Activated T-cell treated with anti-CD3 and anti-CD28 coated beads for 4 hours (primary cell): Measurements from ENCODE around the gene PTPRN2.

Source experiments
- DNase-seq: peaks from one replicate; pipeline ENCODE4 v3.0.0-alpha.2; 2020

The PTPRN2 gene

DNA sequence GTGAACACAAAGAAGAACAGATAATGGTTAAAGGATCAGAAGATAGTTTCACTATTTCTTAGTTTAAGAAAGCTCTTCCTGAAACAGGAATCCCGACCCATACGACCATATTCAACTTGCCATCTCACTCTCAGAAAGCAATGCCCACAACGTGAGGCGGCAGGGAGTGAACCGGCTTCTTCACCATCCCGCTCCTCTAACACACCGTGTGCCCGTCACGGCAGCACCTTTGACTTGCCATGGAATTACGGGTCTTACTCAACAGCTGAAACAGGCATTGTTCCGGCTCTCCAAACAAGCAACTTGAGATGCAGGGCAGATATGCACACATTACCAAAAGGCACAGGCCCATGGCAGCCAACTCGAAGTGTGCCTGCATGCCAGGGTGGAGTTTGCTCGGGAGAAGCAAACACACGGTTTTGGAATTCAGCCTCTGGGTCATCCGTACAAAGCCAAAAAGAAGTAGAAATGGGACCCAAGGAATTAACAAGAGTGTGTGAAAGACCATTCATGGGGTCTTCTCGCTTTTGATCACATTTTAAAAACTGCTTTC lies 957.2 kb downstream of the PTPRN2 start:
- DNase-seq = no peak

DNA sequence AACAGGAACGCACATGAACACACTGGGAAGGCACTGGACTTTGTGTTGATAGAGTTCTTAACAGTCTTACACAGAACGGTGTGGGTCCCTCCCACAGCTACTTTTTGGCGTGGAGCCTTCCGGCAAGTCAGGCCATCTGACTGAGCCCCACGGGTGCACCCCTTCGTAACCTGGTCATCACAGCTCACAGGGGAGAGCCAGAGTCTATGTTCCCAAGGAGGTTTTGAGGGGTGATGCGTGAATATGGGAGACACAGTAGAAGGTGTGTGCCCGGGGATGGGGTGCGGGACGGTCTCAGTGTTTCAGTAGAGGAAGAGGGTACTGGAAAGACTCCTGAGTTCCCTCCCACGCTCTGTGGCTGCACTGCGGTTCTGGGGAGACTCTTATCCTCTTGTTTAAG lies 959.2 kb downstream of the PTPRN2 start:
- DNase-seq = no peak

GRCh38 chr7:157627646-157628045 lies 960.0 kb downstream of the PTPRN2 start:
- no peak for DNase-seq

- no peak for DNase-seq
Measured at GRCh38 chr7:157627033-157627432, 960.6 kb downstream of the PTPRN2 start.

DNA sequence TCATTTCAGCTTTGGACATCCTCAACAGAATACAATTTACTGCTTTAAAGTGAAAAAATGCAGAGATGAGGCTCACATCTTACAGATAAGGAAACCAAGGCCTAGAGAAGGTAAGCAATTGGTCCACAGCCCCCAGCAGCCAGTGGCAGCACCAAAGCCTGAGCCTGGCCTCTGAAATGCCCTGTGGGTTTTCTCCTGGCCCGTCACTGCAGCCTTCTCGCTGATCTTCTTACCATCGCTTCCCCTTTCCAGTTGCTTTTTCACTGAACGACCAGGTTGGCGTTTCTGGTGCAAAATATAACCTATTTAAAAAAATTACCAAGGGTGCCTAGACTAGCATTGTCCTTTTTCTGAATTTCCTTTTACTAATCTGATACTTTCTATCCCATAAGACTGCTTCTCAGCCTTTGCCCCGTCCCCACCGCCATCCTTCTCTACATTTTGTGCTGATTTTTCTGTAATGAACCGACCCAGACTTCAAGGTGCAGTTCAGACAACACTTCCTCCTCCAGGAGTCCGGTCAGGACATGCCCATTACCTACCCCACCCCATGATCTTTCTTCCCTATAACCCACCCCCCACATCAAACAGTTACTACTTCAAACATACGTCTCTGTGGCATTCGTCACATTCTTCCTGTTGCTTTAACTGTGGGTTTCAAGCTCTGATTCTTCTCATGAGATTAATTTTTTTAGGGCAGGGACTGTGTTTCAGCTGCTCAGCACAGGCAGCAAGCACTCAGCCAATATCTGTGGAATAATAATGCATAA lies 961.5 kb downstream of the PTPRN2 start:
- no peak for DNase-seq

DNA sequence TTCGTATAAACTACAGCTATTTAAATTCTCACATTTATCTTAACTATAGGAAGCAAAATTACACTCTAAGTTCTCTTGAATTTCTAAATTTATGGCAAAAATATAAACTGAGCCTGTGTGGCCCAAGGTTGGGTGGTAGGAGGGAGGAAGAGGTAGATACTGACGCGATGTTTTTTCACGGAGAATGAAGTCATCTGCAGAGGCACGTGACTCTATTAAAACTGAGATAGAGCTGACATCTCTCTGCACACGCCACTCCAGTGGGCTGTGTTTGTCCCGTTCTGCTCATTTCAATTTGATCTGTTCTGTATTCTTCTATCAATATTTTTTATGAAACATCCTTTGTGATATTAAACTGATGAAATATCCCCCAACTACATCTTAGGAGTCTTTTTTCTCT lies 964.1 kb downstream of the PTPRN2 start:
- DNase-seq = no peak

DNA sequence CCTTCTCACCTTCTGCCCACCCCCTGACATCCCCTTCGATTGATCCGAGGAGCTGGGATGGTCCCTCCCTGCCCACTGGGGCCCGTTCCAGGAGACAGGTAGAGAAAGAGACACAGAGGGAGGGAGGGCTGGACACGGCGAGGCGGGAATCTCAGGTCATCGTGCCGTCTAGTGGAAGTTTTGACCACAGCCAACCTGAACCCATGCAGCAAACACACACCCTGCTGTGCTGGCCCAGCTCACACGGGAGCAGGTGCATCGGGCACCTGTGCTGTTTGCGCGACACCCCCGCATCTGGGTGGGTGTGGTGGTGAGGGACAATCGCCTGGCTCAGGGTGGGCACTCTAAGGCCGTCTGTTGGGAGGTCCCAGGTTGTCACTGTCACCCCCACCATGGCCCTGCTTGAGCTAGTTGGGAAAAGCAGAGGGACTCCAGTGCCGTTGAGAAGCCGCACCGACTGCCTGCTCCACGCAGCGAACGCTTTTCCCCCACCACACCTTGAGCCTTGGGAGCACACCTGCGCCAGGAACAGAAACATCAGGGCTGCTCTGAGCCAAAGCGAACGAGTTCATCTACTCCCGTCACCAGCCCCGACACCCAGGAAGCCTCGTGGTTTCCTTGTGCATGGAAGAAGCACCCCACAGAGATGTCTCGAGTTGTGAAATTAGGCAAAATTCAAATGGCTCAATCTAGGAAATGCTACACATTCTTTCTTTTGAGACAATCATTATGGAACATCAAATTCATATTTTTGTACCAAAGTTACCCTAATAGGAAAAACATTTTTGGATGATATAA lies 965.0 kb downstream of the PTPRN2 start:
- no peak for DNase-seq

DNA sequence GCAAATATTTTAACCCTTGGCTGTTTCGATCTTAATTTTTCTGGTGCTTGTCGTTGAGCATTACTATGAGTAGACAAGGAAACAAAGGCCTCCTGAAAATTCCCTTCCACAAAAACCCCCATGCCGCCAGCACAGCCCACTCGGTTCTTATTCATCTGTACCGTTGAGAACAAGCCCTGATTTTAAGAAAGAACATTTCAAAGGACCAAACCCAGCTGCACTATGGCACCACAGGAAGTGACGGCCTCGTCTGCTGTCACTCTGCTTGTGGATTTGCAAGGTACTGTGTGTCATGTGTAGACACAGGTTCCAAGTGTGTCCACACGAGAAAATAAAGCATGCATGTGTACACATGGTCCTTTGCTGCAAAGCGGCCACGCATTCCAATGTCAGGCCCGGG lies 965.6 kb downstream of the PTPRN2 start:
- DNase-seq = no peak

GRCh38 chr7:157621131-157621681 lies 966.4 kb downstream of the PTPRN2 start:
- DNase-seq = no peak

GRCh38 chr7:157620616-157621015 lies 967.0 kb downstream of the PTPRN2 start:
- no peak for DNase-seq

DNA sequence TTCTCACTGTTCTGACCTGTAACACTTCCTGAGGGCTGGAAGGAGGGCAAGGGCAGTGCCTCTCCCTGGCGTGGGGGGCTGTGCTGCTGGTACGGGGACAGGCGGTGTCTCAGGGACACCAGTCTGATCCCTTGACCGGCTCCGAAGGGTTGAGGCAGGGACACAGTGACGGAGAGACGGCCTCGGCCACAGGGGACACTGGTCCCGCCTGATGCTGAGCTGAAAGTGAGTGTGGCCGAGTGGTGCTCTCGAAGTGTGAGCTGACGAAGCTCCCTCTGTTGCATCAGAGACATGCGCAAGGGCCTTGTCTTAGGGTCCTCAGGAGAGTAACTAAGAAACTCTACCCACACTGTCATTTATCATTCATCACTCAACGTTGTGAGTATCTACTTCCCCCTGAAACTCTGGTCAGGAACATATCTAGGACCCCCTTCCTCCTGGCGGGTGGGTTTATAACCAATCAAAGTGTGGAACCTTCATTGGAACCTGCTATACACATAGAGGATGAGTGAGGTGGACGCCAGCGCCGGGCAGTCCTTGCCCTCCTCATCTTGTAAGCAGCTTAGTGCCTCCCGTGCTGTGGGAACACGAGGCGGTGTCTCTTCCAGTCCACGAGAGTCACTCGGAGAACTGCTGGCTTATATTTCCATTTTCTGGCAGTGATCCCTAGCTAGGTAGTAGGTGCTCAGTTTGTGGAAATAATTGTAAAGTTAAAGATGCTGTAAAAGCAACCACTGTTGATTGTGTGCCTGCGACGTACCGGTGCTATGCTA lies 967.7 kb downstream of the PTPRN2 start:
- no peak for DNase-seq

GRCh38 chr7:157618823-157619606 lies 968.6 kb downstream of the PTPRN2 start:
- no peak for DNase-seq

GRCh38 chr7:157618091-157618726 lies 969.4 kb downstream of the PTPRN2 start:
- DNase-seq = no peak

GRCh38 chr7:157617401-157617800 lies 970.2 kb downstream of the PTPRN2 start:
- DNase-seq = no peak

GRCh38 chr7:157616931-157617330 lies 970.7 kb downstream of the PTPRN2 start:
- no peak for DNase-seq

GRCh38 chr7:157616426-157616825 lies 971.2 kb downstream of the PTPRN2 start:
- DNase-seq = no peak

- DNase-seq = no peak
Measured at GRCh38 chr7:157615852-157616251, 971.8 kb downstream of the PTPRN2 start.

GRCh38 chr7:157615101-157615817 lies 972.4 kb downstream of the PTPRN2 start:
- DNase-seq = no peak

- no peak for DNase-seq
Measured at GRCh38 chr7:157614457-157615020, 973.1 kb downstream of the PTPRN2 start.

DNA sequence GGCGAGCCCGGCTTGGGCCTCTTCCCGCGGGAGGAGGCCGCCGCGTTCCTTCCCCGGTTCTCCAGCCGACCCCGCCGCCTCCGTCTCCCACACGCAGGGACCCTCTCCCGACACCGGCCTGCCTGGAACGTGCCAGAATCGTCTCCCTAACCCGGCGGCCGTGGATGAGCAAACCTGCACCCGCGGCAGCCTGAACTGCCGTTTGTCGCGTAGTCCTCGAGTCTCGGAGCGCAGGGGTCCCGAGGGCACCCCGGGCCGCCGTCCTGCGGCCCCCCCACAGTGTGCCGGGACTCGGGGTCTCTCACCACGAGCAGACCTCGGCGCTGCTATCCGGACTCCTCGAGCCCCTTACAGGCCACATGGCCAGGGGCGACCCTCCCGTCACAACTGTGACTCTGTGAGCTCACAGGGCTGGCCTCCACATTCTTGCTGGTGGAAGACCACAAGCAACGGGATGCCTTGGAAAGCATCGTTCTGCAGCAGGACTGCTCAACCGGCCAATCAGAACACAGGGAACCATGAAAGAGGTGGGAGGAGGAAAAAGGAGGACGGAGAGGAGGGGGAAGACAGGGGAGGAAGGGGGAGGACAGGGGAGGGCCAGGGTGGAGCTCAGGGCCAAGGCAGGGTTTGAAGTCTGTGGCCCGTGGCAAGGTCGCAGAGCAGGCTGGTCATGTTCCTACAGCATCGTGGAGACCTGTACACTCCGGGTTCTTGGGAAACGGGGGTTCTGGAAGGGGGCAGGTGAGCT lies 973.9 kb downstream of the PTPRN2 start:
- no peak for DNase-seq
